GM13977 (cell line): ENCODE measurements around the gene RBSN.

ENCODE experiments used
- DNase-seq: peaks from one replicate; pipeline ENCODE4 v3.0.0; 2012; ENCODE audit warnings: low spot score
- in situ Hi-C: fragments of 300-500 bp; cut with MboI; formaldehyde crosslinking; loops from one replicate; pipeline ENCODE4 v1.12.0; 2022; ENCODE audit warnings: low sequenced_read_pairs, low pct_unique_long_range_greater_than_20kb, mixed read lengths, inconsistent platforms; ENCODE audit not compliant: unreplicated experiment
- TF ChIP-seq, protein P1 (sequence below): IDR thresholded peaks from 2 replicates; pipeline ENCODE4 v1.5.1; 2012; ENCODE audit warnings: mild to moderate bottlenecking, control low read depth; ENCODE audit not compliant: insufficient read depth; ENCODE audit errors: extremely low read depth, missing control alignments

Gene RBSN

DNA sequence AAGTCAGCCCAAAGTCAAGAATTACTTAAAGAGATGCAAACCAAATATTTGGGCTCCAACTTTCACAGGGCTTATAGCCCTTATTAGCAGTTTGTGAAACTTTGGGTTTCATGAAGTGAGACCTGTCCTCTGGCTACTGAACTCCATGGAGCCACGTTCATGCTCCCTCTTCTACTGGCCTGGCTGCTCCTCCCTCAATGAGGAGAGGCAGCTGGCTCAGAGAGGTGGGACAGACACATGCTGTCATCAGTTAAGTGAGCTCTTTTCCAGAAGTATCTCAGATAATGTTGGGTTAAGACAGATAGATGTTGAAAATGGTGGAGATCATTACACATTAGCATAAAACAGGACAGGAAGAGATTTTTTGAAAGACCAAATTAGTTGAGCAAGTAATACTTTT lies 53.3 kb downstream of the RBSN start:
- in situ Hi-C loops = no loop called here
- TF ChIP-seq, protein P1, sequence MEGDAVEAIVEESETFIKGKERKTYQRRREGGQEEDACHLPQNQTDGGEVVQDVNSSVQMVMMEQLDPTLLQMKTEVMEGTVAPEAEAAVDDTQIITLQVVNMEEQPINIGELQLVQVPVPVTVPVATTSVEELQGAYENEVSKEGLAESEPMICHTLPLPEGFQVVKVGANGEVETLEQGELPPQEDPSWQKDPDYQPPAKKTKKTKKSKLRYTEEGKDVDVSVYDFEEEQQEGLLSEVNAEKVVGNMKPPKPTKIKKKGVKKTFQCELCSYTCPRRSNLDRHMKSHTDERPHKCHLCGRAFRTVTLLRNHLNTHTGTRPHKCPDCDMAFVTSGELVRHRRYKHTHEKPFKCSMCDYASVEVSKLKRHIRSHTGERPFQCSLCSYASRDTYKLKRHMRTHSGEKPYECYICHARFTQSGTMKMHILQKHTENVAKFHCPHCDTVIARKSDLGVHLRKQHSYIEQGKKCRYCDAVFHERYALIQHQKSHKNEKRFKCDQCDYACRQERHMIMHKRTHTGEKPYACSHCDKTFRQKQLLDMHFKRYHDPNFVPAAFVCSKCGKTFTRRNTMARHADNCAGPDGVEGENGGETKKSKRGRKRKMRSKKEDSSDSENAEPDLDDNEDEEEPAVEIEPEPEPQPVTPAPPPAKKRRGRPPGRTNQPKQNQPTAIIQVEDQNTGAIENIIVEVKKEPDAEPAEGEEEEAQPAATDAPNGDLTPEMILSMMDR = no peak
- no peak for DNase-seq

DNA sequence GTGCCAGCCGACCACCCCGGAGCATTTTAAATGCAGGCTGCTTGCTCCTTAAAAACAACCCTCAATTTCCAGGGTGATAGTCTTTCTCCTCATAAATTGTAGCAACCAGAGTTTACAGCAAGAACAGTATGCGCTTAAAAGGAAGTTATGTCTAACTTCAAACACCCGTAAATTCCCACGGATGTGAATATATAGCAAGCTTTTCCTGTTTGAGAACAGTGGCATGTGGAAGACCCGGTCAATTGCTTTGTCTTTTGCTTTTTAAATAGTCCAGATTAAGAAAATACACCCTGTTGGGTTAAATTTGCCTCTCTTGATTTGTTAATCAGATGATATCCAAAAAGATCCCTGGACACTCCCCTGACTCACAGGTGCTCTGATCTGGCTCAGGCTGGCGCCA lies 54.6 kb downstream of the RBSN start:
- TF ChIP-seq, protein P1 = no peak
- in situ Hi-C loops = no loop called here
- DNase-seq = no peak

DNA sequence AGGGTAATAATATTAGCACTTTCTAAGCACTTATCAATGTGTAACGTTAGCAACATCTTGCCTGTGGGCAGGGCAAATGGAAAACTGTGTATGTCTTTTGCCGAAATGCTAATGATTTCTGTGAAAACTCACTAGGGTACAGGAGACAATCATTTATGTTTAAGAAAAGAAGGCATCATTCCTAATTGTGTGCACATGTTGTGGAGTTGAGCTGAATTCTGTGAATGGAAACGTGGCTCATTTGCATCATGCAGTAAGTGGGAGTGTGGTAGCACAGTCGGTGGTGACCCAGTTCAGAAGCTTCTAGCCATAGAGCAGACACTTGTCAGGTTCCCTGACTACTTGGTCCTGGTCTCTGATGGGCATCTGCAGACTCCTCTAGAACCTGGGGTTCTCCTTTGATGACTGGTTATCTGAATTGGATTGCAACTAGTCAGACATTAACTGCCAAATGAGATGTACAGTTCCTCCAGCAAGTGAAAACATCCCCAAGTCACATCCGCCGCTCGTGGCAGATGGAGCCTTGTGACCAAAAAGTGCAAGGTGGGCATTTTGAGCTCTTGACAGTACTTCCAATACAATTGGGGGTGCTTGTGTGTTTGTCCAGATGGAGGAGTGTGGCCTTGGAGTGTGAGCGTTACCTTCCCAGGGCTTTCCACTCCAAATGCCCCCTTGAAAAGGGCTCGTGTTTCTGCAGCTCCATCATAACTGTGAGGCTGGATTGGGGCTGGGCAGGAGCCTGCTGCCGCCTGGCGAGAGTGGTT lies 55.4 kb downstream of the RBSN start:
- in situ Hi-C loops = no loop called here
- TF ChIP-seq, protein P1 = no peak
- no peak for DNase-seq

DNA sequence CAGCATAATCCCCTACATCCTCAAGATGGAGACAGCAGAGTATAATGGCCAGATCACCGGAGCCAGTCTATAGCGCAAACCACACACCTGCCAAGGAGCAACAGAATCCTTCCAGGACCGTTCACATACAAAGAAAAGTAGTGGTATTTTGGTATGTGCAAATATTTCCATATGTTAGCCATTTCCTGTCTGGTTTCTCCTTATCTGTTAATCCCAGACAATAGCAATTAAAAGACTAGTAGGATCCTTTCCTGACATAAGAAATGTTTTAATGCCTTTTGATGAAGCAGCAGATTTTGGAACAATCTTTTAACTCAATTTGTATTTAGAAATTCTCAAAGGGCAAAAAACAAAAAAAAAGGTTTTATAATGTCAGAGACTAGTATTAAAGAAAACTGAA lies 56.0 kb downstream of the RBSN start:
- TF ChIP-seq, protein P1 = no peak
- no peak for DNase-seq
- in situ Hi-C loops = no loop called here

DNA sequence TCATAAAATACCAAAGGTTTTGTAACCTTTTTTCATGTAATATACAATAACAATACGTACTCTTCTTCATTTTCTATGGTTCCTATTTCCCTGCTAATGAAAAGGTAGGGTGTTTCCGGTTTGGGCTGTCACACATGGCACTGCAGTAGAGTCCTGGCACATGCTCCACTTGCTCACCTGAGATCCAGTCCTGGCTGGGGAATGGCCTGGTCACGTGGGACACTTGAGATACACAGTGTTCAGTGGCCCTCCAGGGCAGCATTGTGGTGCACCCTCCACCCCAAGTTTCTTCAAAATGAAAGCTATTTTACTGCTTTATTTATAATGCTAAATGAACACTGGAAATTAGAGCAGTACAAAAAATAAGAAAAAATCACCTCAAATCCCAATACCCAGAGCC lies 57.0 kb downstream of the RBSN start:
- TF ChIP-seq, protein P1 = no peak
- in situ Hi-C loops = no loop called here
- DNase-seq = no peak

DNA sequence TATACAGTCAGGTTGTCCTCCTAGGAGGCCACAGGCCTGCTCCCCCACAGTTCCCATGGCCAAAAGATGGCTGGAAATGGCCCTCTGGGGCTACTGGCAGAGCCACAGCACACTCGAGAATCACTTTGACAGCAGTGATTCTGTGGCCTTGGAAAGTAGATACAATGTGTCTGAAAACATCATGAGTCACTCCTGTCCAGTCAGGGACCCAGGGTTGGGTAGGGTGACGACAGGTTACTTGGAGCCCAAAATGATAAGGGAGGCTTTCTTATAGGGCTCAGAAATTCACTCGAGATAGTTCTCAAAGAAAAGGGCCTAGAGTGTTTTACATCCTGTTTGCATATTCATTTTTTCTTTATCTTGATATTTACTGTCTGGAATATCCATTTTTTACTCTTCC lies 58.1 kb downstream of the RBSN start:
- TF ChIP-seq, protein P1 = no peak
- in situ Hi-C loops = no loop called here

More for the DNA sequence above, 58.1 kb downstream of the RBSN start:
- no peak for DNase-seq
